Muscle layer of duodenum (tissue), 2 donors: ENCODE data around the gene CELSR3.

Experiments
- H3K27ac ChIP-seq: one replicate; pipeline ENCODE4 v1.7.0; 2013; ENCODE audit warnings: mild to moderate bottlenecking, low read length
- H3K27me3 ChIP-seq: one replicate; pipeline ENCODE4 v1.7.0; 2013; ENCODE audit warnings: low read depth, mild to moderate bottlenecking, control low read depth, low read length
- H3K36me3 ChIP-seq, 2 donors: one replicate each; pipeline ENCODE4 v1.7.0; 2013; ENCODE audit warnings: low read length in 2 of 2, control low read depth in 1 of 2, mild to moderate bottlenecking in 1 of 2; ENCODE audit not compliant: insufficient read depth in 2 of 2, control insufficient read depth in 1 of 2
- H3K4me1 ChIP-seq, 2 donors: one replicate each; pipeline ENCODE4 v1.7.0; 2013; ENCODE audit warnings: low read length in 2 of 2, mild to moderate bottlenecking in 2 of 2, control low read depth in 1 of 2, moderate library complexity in 1 of 2; ENCODE audit not compliant: insufficient read depth in 2 of 2, control insufficient read depth in 1 of 2
- H3K4me3 ChIP-seq, 2 donors: one replicate each; pipeline ENCODE4 v1.7.0; 2013; ENCODE audit warnings: low read length in 2 of 2, low read depth in 1 of 2, mild to moderate bottlenecking in 1 of 2
- H3K9me3 ChIP-seq, 2 donors: one replicate each; pipeline ENCODE4 v1.7.0; 2013; ENCODE audit warnings: low read length in 2 of 2, control low read depth in 1 of 2, mild to moderate bottlenecking in 1 of 2; ENCODE audit not compliant: control insufficient read depth in 1 of 2
- donor health status: healthy.

The CELSR3 gene, protein sequence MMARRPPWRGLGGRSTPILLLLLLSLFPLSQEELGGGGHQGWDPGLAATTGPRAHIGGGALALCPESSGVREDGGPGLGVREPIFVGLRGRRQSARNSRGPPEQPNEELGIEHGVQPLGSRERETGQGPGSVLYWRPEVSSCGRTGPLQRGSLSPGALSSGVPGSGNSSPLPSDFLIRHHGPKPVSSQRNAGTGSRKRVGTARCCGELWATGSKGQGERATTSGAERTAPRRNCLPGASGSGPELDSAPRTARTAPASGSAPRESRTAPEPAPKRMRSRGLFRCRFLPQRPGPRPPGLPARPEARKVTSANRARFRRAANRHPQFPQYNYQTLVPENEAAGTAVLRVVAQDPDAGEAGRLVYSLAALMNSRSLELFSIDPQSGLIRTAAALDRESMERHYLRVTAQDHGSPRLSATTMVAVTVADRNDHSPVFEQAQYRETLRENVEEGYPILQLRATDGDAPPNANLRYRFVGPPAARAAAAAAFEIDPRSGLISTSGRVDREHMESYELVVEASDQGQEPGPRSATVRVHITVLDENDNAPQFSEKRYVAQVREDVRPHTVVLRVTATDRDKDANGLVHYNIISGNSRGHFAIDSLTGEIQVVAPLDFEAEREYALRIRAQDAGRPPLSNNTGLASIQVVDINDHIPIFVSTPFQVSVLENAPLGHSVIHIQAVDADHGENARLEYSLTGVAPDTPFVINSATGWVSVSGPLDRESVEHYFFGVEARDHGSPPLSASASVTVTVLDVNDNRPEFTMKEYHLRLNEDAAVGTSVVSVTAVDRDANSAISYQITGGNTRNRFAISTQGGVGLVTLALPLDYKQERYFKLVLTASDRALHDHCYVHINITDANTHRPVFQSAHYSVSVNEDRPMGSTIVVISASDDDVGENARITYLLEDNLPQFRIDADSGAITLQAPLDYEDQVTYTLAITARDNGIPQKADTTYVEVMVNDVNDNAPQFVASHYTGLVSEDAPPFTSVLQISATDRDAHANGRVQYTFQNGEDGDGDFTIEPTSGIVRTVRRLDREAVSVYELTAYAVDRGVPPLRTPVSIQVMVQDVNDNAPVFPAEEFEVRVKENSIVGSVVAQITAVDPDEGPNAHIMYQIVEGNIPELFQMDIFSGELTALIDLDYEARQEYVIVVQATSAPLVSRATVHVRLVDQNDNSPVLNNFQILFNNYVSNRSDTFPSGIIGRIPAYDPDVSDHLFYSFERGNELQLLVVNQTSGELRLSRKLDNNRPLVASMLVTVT (N-terminal part only)

GRCh38 chr3:48662753-48663488 is at the start of gene CELSR3:
Gene CELSR3 (minus strand): TSS chr3:48662886. CDS start chr3:48662634, 252 bp downstream.
- Histone ChIP-seq H3K27me3 (peaks cover 9% of the 10 kb centered on the region), H3K36me3 (peaks cover 0 to 4% of the 10 kb centered on the region in 2 donors), H3K4me3 (peak within 1 kb of the TSS; percentile 55 to 64), H3K9me3 (no peaks in the 10 kb centered on the region), H3K4me1 (peaks cover 0 to 34% of the 10 kb centered on the region in 2 donors), H3K27ac (peak within 1 kb of the TSS; percentile 67)

DNA sequence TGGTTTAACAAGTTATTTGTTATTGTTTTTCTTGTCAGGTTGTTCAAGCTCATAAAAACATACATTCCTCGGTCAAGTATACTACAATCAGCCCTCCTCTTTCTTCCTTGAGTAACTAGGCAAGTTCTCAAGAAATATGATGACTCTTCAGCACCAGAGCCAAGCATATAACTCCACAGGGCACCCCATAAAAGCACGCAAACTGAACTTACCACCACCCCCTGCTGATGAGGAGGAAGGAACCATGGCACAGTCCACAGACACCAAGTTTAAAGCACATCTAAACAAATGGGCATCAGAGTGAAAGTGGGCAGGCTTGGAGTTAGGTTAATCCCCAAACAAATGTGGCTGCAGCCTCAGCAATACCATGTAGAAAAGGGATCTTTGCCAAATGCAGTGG is 49.0 kb upstream of the CELSR3 start:
- peaks cover 14 to 44% of the 10 kb centered on the region in 2 donors for H3K4me1 ChIP-seq
- no peak overlapping the region for H3K27ac ChIP-seq
- no peak overlapping the region for H3K4me3 ChIP-seq
- H3K27me3 ChIP-seq: no peaks in the 10 kb centered on the region
- H3K9me3 ChIP-seq: no peaks in the 10 kb centered on the region
- peaks cover 12 to 24% of the 10 kb centered on the region in 2 donors for H3K36me3 ChIP-seq

DNA sequence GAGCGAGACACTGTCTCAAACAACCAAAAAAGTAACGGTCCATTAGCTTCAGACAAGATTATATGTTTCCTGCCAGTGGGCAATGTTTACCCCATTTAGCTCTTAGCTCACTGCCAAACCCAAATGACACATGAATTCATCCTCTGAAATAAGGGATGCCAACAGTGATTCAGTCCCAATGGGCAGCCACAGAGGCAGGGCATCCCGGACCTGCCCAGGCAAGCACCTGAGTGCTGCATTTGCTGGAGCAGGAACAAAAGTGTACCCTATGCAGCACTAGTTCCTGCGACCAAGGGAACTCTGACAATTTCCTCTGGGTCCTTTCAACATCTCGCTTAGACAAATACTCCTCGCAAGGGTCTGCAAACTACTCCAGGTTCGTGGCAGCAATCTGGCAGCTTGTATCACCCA is 46.4 kb upstream of the CELSR3 start:
- Histone ChIP-seq H3K9me3 (no peaks in the 10 kb centered on the region), H3K4me3 (no peak overlapping the region), H3K4me1 (peaks cover 4 to 30% of the 10 kb centered on the region in 2 donors), H3K27me3 (no peaks in the 10 kb centered on the region), H3K36me3 (peaks cover 8 to 24% of the 10 kb centered on the region in 2 donors), H3K27ac (no peak overlapping the region)

DNA sequence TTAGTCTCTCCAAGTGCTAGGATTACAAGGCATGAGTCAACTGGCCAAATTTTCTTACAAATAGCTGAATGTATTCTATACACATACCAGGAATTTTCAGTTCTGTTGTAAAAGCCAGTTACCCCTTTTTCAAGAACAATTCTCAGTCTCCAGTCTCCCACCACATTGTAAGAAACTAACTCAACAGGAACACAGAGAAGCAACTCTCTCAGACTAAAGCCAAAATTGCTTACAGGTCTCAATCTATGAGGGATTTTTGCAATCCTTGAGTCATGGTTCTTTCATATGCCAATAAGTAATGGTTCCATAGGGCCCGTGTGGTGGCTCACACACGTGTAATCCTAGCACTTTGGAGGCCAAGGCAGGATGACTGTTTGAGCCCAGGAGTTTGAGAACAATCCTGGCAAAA is 45.8 kb upstream of the CELSR3 start:
- Histone ChIP-seq H3K36me3 (peaks cover 8 to 24% of the 10 kb centered on the region in 2 donors), H3K27ac (no peak overlapping the region), H3K4me1 (peaks cover 4 to 31% of the 10 kb centered on the region in 2 donors), H3K4me3 (no peak overlapping the region), H3K27me3 (no peaks in the 10 kb centered on the region), H3K9me3 (no peaks in the 10 kb centered on the region)

- Histone ChIP-seq H3K4me1 (peaks cover 4 to 30% of the 10 kb centered on the region in 2 donors), H3K4me3 (no peak overlapping the region), H3K27me3 (no peaks in the 10 kb centered on the region), H3K9me3 (no peaks in the 10 kb centered on the region), H3K36me3 (peaks cover 8 to 21% of the 10 kb centered on the region in 2 donors), H3K27ac (no peak overlapping the region)
These were observed 44.5 kb upstream of the CELSR3 start for GRCh38 chr3:48707157-48707556.

GRCh38 chr3:48702320-48702920 is 39.7 kb upstream of the CELSR3 start:
- Histone ChIP-seq H3K27ac (no peak overlapping the region), H3K36me3 (peaks cover 6 to 8% of the 10 kb centered on the region in 2 donors), H3K27me3 (no peaks in the 10 kb centered on the region), H3K4me3 (no peak overlapping the region), H3K9me3 (no peaks in the 10 kb centered on the region), H3K4me1 (peaks cover 5 to 21% of the 10 kb centered on the region in 2 donors)

- H3K27ac ChIP-seq: no peak overlapping the region
- H3K4me1 ChIP-seq: peaks cover 5 to 23% of the 10 kb centered on the region in 2 donors
- H3K27me3 ChIP-seq: no peaks in the 10 kb centered on the region
- peaks cover 3 to 8% of the 10 kb centered on the region in 2 donors for H3K36me3 ChIP-seq
- no peaks in the 10 kb centered on the region for H3K9me3 ChIP-seq
- H3K4me3 ChIP-seq: no peak overlapping the region
These were observed 38.2 kb upstream of the CELSR3 start for GRCh38 chr3:48700731-48701405.

DNA sequence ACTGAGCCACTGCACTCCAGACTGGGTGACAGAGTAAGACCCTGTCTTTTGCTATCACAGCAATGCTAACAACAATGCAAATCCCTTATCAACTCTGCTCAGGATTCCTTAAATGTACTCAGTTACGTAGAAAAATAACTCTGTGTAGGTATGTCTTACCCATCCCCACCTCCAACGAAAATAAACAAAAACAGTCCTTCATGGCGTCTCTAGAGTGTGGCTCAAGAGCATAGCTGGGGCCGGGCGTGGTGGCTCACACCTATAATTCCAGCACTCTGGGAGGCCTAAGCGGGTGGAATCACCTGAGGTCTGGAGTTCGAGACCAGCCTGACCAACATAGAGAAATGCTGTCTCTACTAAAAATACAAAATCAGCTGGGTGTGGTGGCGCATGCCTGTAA is 36.2 kb upstream of the CELSR3 start:
- H3K27me3 ChIP-seq: no peaks in the 10 kb centered on the region
- H3K27ac ChIP-seq: no peak overlapping the region
- peaks cover 11 to 18% of the 10 kb centered on the region in 2 donors for H3K36me3 ChIP-seq
- no peak overlapping the region for H3K4me3 ChIP-seq
- H3K4me1 ChIP-seq: peaks cover 13 to 36% of the 10 kb centered on the region in 2 donors
- no peaks in the 10 kb centered on the region for H3K9me3 ChIP-seq

GRCh38 chr3:48697952-48698351 is 35.3 kb upstream of the CELSR3 start:
- Histone ChIP-seq H3K4me1 (peaks cover 13 to 34% of the 10 kb centered on the region in 2 donors), H3K27me3 (no peaks in the 10 kb centered on the region), H3K36me3 (peaks cover 20% of the 10 kb centered on the region in 2 donors), H3K4me3 (no peak overlapping the region), H3K9me3 (no peaks in the 10 kb centered on the region), H3K27ac (no peak overlapping the region)

GRCh38 chr3:48696601-48697000 is 33.9 kb upstream of the CELSR3 start:
- H3K27ac ChIP-seq: no peak overlapping the region
- no peaks in the 10 kb centered on the region for H3K27me3 ChIP-seq
- H3K4me3 ChIP-seq: no peak overlapping the region
- H3K4me1 ChIP-seq: peaks cover 13 to 27% of the 10 kb centered on the region in 2 donors
- H3K9me3 ChIP-seq: no peaks in the 10 kb centered on the region
- H3K36me3 ChIP-seq: peaks cover 25 to 26% of the 10 kb centered on the region in 2 donors
